ENCODE results near the gene CCRL2. TPM values are rescaled to one million over a fixed set of nuclear protein-coding genes. Genes with fewer than 3 reads are reported as not detected.
A peak's percentile ranks its signal among the peaks of the same experiment; 100 is the strongest.

The CCRL2 gene
- total RNA-seq (10 to 100 TPM; 18.9 to 20.6 TPM), polyA plus RNA-seq (10 to 100 TPM; 11.0 to 95.9 TPM)
- long read RNA-seq, donor 1, partial matches to known transcripts, result 0 of 2 reads
- long read RNA-seq, donor 1, other reads (novel, unspliced or antisense), result 0 of 2 reads
- long read RNA-seq, donor 2, result 0 reads
- long read RNA-seq, donor 3, result 0 reads
- long read RNA-seq, donor 4, partial matches to known transcripts, result 0 of 1 reads
- long read RNA-seq, donor 4, other reads (novel, unspliced or antisense), result 0 of 1 reads
- long read RNA-seq, donor 5, partial matches to known transcripts, result 0 of 3 reads
- long read RNA-seq, donor 5, other reads (novel, unspliced or antisense), result 0 of 3 reads

- H3K9me3 ChIP-seq (ENCODE audit: control insufficient read depth in 4 of 4, insufficient read depth in 3 of 4, low read length in 3 of 4), result no peaks in the 10 kb centered on the region
- peak; percentile 69 for ATAC-seq (ENCODE audit: insufficient read depth, low FRiP score)
- no peaks in the 10 kb centered on the region for H3K27me3 ChIP-seq (ENCODE audit: control insufficient read depth in 3 of 3, insufficient read depth in 3 of 3, low read length in 2 of 3)
- 25 to 26% methylated on average over 20 of the region's 20 CpGs for WGBS, 2 donors
- TF ChIP-seq CTCF (IDR thresholded peaks at IDR 0.05; ENCODE audit: control extremely low read depth, extremely low read depth), result no peak
- H3K4me1 ChIP-seq (ENCODE audit: control insufficient read depth in 5 of 5, insufficient read depth in 5 of 5, low read length in 5 of 5), result peaks cover 4 to 43% (median 22%) of the 10 kb centered on the region in 5 donors
- peak within 1 kb of the TSS; percentile 41 for H3K4me3 ChIP-seq
- H3K27ac ChIP-seq (ENCODE audit: low read depth in 1 of 2, low read length in 1 of 2), result peak within 1 kb of the TSS; percentile 56 to 96
- H3K9ac ChIP-seq (ENCODE audit: insufficient read depth in 1 of 2, low read length in 2 of 2), result no peak within 1 kb of the TSS
- H3K36me3 ChIP-seq (ENCODE audit: control insufficient read depth in 4 of 4, insufficient read depth in 4 of 4, low read length in 4 of 4), result peaks cover 0 to 7% (median 0%) of the 10 kb centered on the region in 4 donors
- peak; percentile 44 to 78 (median 48) for DNase-seq
These were observed at the start of gene CCRL2, which contains the start of gene CCR5AS for GRCh38 chr3:46406788-46407611. Gene CCRL2 (plus strand): TSS chr3:46407259. CDS start chr3:46408080, 821 bp downstream. Gene CCR5AS (minus strand): TSS chr3:46407066.

- H3K4me3 ChIP-seq, result no peak overlapping the region
These were observed 48.6 kb upstream of the CCRL2 start for GRCh38 chr3:46358466-46358865.

DNA sequence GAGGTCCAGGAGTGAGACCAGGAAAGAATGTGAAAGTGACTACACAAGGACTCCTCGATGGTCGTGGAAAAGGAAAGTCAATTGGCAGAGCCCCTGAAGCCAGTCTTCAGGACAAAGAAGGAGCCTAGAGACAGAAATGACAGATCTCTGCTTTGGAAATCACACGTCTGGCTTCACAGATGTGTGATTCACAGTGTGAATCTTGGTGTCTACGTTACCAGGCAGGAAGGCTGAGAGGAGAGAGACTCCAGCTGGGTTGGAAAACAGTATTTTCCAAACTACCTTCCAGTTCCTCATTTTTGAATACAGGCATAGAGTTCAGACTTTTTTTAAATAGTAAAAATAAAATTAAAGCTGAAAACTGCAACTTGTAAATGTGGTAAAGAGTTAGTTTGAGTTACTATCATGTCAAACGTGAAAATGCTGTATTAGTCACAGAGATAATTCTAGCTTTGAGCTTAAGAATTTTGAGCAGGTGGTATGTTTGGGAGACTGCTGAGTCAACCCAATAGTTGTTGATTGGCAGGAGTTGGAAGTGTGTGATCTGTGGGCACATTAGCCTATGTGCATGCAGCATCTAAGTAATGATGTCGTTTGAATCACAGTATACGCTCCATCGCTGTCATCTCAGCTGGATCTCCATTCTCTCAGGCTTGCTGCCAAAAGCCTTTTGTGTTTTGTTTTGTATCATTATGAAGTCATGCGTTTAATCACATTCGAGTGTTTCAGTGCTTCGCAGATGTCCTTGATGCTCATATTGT is 47.1 kb upstream of the CCRL2 start:
- Histone ChIP-seq H3K27me3 (ENCODE audit: control insufficient read depth in 3 of 3, insufficient read depth in 3 of 3, low read length in 2 of 3) (peaks cover 0 to 5% (median 2%) of the 10 kb centered on the region in 3 donors), H3K9ac (ENCODE audit: insufficient read depth in 1 of 2, low read length in 2 of 2) (peak overlapping the region in 1 of 2 donors; percentile 26), H3K27ac (ENCODE audit: low read depth in 1 of 2, low read length in 1 of 2) (no peak overlapping the region), H3K4me3 (no peak overlapping the region), H3K9me3 (ENCODE audit: control insufficient read depth in 4 of 4, insufficient read depth in 3 of 4, low read length in 3 of 4) (no peaks in the 10 kb centered on the region), H3K36me3 (ENCODE audit: control insufficient read depth in 4 of 4, insufficient read depth in 4 of 4, low read length in 4 of 4) (no peaks in the 10 kb centered on the region), H3K4me1 (ENCODE audit: control insufficient read depth in 5 of 5, insufficient read depth in 5 of 5, low read length in 5 of 5) (peaks cover 0 to 11% (median 5%) of the 10 kb centered on the region in 5 donors)
- peak; percentile 39 to 78 (median 71) for DNase-seq
- no peak for ATAC-seq (ENCODE audit: insufficient read depth, low FRiP score)
- 36 to 58% methylated on average over 11 of the region's 11 CpGs for WGBS, 2 donors
- TF ChIP-seq CTCF (IDR thresholded peaks at IDR 0.05; ENCODE audit: control extremely low read depth, extremely low read depth), result no peak

More at GRCh38 chr3:46358466-46358865, 48.6 kb upstream of the CCRL2 start:
- no peaks in the 10 kb centered on the region for H3K36me3 ChIP-seq (ENCODE audit: control insufficient read depth in 4 of 4, insufficient read depth in 4 of 4, low read length in 4 of 4)
- no peak overlapping the region for H3K9ac ChIP-seq (ENCODE audit: insufficient read depth in 1 of 2, low read length in 2 of 2)
- TF ChIP-seq CTCF (IDR thresholded peaks at IDR 0.05; ENCODE audit: control extremely low read depth, extremely low read depth), result no peak
- H3K4me1 ChIP-seq (ENCODE audit: control insufficient read depth in 5 of 5, insufficient read depth in 5 of 5, low read length in 5 of 5), result peaks cover 0 to 11% (median 6%) of the 10 kb centered on the region in 5 donors
- ATAC-seq (ENCODE audit: insufficient read depth, low FRiP score) (no peak), DNase-seq (no peak)
- peaks cover 0 to 5% (median 2%) of the 10 kb centered on the region in 3 donors for H3K27me3 ChIP-seq (ENCODE audit: control insufficient read depth in 3 of 3, insufficient read depth in 3 of 3, low read length in 2 of 3)
- no peaks in the 10 kb centered on the region for H3K9me3 ChIP-seq (ENCODE audit: control insufficient read depth in 4 of 4, insufficient read depth in 3 of 4, low read length in 3 of 4)
- no peak overlapping the region for H3K27ac ChIP-seq (ENCODE audit: low read depth in 1 of 2, low read length in 1 of 2)
- whole genome bisulfite sequencing, 2 donors, result 77 to 87% methylated on average over 6 of the region's 6 CpGs

All from lung (tissue), 16 donors.